Activated CD4-positive, alpha-beta T cell treated with anti-CD3 and anti-CD28 coated beads, Interleukin-2, amount 10 ng/mL, durations not matched to agents 7 days and 5 days (primary cell): ENCODE results near the gene UBQLN1. TPM values are rescaled to one million over a fixed set of nuclear protein-coding genes. Genes with fewer than 3 reads are reported as not detected.
A peak's percentile ranks its signal among the peaks of the same experiment; 100 is the strongest.

ENCODE experiments used
- CTCF ChIA-PET: fragments of 350-600 bp; sonication (Branson Sonifier 250); formaldehyde crosslinking; loops from one replicate; lab custom pipeline; 2021; ENCODE audit warnings: antibody characterized with exemption; lab: Charles Lee
- POLR2A ChIA-PET: fragments of 350-600 bp; sonication (Branson Sonifier 250); formaldehyde crosslinking; loops from one replicate; lab custom pipeline; 2021; ENCODE audit warnings: antibody characterized with exemption; lab: Charles Lee
- DNase-seq: peaks from one replicate; pipeline ENCODE4 v3.0.0-alpha.2; 2020
- H3K27ac Mint-ChIP-seq: one replicate; pipeline ENCODE4 v1.8.0; 2021; ENCODE audit warnings: mild to moderate bottlenecking, moderate library complexity, mixed read lengths
- H3K27me3 Mint-ChIP-seq: one replicate; pipeline ENCODE4 v1.8.0; 2021; ENCODE audit warnings: mixed read lengths
- H3K36me3 Mint-ChIP-seq: one replicate; pipeline ENCODE4 v1.8.0; 2021; ENCODE audit warnings: low read depth, mixed read lengths
- H3K4me1 Mint-ChIP-seq: one replicate; pipeline ENCODE4 v1.8.0; 2021; ENCODE audit warnings: mixed read lengths
- H3K4me3 Mint-ChIP-seq: one replicate; pipeline ENCODE4 v1.8.0; 2021; ENCODE audit warnings: mild to moderate bottlenecking, moderate library complexity, mixed read lengths
- H3K9me3 Mint-ChIP-seq: one replicate; pipeline ENCODE4 v1.8.0; 2021; ENCODE audit warnings: mixed read lengths
- total RNA-seq, 2 experiments: library from RNA; stranded (reverse); gene quantifications; one replicate each; pipeline ENCODE4 v1.2.3, GENCODE V29; 2021

UBQLN1 gene
- total RNA-seq, 2 experiments from 2014 or later, result 95.7 to 110 TPM

DNA sequence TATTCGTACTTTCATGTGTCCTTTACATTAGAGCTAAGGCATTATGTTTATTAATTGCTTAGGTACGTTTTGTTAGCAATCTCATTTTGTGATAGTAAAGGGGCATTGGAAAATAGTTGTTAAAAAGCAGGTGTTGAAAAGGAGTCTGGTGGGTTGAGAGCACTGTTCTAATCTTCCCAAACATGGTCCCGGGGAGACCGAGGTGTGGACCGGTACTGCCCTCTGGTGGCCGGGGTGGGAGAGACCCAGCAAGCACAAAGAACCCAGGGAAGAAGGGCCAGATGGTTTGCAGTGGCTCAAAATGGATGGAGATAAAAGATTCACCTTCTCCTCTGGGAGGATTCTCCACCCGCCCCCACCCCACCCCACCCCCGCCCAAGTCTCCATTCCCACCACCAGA, 58.7 kb downstream of the UBQLN1 start:
- peaks cover 22% of the 10 kb centered on the region for H3K36me3 Mint-ChIP-seq
- no peak overlapping the region for H3K4me3 Mint-ChIP-seq
- DNase-seq, result peak; percentile 72
- no peak overlapping the region for H3K27ac Mint-ChIP-seq
- ChIA-PET CTCF (interaction anchor here (0.7 to 2.6 kb wide), 10 partner anchors 12 to 371 kb away, joined by 3 to 11 read pairs (median 4); partner anchors contain the start of gene KIF27), POLR2A (no interaction called here)
- H3K27me3 Mint-ChIP-seq, result no peaks in the 10 kb centered on the region
- H3K9me3 Mint-ChIP-seq, result no peaks in the 10 kb centered on the region
- H3K4me1 Mint-ChIP-seq, result peaks cover 5% of the 10 kb centered on the region

DNA sequence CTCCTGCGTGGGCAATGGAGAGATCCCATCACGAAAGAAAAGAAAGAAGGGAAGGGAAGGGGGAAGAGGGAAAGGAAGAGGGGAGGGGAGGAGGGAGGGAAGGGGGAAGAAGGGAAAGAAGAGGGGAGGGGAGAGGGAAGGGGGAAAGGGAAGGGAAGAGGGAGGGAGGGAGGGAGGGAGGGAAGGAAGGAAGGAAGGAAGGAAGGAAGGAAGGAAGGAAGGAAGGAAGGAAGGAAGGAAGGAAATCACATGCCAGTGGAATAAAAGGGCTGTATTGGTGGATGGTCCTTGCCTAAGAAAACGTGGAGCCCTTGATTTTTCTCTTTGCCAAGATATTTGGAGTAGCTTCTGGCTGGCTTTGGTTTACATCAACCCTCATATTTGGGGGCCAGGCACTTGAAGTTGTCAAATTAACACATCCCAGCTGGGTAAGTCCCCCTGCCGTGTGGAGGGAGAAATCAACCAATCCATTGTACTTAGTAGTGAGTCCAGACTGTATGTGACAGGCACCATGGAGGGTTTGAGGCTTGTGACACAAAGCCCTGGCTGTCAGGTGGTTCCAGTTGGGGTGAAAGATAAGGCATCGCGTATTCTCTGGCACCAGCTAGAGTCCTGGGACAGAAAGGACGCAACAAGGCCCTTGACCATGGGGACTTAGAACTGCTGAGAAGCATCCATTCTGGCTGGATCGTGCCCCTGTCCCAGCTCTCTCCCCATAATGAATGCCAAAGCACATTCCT, 61.1 kb downstream of the UBQLN1 start:
- Mint-ChIP-seq H3K4me3 (no peak overlapping the region), H3K27me3 (no peaks in the 10 kb centered on the region), H3K27ac (peak overlapping the region; percentile 2), H3K9me3 (no peaks in the 10 kb centered on the region), H3K4me1 (no peaks in the 10 kb centered on the region), H3K36me3 (peaks cover 6% of the 10 kb centered on the region)
- no peak for DNase-seq
- CTCF ChIA-PET, result interaction anchor here (0.6 to 1.1 kb wide), 3 partner anchors 12 to 312 kb away, joined by 3 read pairs; partner anchors contain the start of gene IDNK
- POLR2A ChIA-PET, result no interaction called here

DNA sequence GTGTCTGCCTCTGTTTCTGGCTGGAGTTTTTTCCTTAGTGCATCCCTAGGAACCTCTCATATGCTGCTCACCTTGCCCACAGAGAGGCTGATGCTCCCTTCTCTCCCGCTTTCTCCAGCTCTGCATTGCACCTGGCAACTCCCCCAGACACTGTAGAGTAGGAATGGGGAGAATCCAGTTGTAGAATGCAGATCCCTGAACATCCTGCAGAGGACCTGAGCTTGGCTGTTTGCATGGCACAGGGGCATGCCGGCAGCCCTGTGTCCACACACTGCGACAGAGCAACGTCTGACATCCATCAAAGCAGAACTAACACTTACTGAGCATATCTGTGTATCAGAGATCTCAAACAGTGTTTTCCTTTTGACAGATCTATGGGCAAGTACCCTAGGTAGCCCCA, 65.0 kb downstream of the UBQLN1 start:
- H3K9me3 Mint-ChIP-seq, result no peaks in the 10 kb centered on the region
- no peak overlapping the region for H3K4me3 Mint-ChIP-seq
- ChIA-PET CTCF (interaction anchor here (1.2 kb wide), 1 partner anchor 67 kb away, joined by 3 read pairs; no protein-coding TSS in a partner anchor), POLR2A (no interaction called here)
- H3K27me3 Mint-ChIP-seq, result no peaks in the 10 kb centered on the region
- no peak for DNase-seq
- no peaks in the 10 kb centered on the region for H3K4me1 Mint-ChIP-seq
- no peak overlapping the region for H3K27ac Mint-ChIP-seq
- H3K36me3 Mint-ChIP-seq, result no peaks in the 10 kb centered on the region

DNA sequence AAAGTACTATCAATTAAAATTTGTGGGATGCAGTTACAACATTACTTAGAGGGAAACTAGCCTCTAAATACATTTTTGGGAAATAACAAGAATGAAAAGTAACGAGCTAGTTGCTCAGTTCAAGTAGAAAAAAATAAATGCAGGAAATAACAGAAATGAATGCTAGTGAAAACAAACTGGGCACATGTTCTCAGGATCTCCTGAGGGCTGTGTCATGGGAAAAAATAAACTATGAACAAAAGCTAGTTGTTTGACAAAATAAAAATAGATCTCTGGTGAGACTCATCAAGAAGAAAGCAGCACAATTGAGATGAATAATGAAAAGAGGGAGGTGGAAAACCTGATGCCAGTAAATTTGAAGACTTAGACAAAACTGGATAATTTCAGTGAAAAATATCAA, 68.5 kb downstream of the UBQLN1 start:
- no peaks in the 10 kb centered on the region for H3K4me1 Mint-ChIP-seq
- no peak overlapping the region for H3K4me3 Mint-ChIP-seq
- ChIA-PET CTCF (interaction anchor here (0.7 to 1.5 kb wide), 2 partner anchors 8 to 16 kb away, joined by 3 to 6 read pairs; partner anchors contain the start of gene IDNK), POLR2A (interaction anchor here (0.6 kb wide), 1 partner anchor 77 kb away, joined by 3 read pairs; no protein-coding TSS in a partner anchor)
- no peaks in the 10 kb centered on the region for H3K9me3 Mint-ChIP-seq
- H3K27me3 Mint-ChIP-seq, result no peaks in the 10 kb centered on the region
- no peak for DNase-seq
- H3K27ac Mint-ChIP-seq, result no peak overlapping the region
- no peaks in the 10 kb centered on the region for H3K36me3 Mint-ChIP-seq

DNA sequence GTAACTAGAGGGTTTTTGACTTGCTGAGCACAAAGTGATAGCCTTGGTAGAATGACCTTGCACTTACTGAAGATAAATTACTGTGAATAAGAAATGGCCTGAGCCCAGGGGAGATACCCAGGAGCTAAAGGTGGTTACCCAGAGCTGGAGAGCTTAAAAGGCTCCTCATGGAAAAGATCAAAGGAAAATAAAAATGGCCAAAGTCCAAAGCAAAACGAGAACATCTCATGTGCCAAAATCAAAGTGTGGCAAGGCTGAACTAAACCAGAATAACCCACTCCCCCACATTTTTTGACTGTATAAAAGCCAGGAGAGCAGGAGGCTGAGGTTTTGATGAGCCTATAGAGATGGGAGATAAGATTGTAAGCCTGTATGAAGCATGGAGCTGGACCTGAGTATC, 70.4 kb downstream of the UBQLN1 start:
- CTCF ChIA-PET, result interaction anchor here (1.1 to 2.5 kb wide), 2 partner anchors 12 to 303 kb away, joined by 3 to 11 read pairs; no protein-coding TSS in a partner anchor
- Mint-ChIP-seq H3K36me3 (peaks cover 2% of the 10 kb centered on the region), H3K4me1 (no peaks in the 10 kb centered on the region), H3K4me3 (no peak overlapping the region), H3K9me3 (no peaks in the 10 kb centered on the region), H3K27me3 (no peaks in the 10 kb centered on the region), H3K27ac (no peak overlapping the region)
- POLR2A ChIA-PET, result no interaction called here
- no peak for DNase-seq

DNA sequence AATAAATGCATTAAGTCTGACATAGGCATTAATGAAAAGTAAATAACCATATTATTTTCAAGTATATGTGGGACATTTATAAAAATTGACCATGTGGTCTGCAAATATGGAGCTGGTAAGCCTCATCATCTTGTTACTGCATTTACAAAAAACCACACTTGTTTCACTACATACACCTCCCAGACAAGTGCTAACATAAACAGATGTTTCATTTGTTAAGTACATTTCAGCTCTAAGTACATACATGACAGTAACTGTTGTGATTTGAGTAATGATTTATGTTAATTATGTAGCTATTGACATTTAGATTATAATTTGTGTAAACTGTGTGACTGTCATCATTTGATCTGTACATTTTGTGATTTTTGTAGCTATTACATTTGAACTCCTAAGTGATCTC, 70.9 kb downstream of the UBQLN1 start:
- CTCF ChIA-PET, result interaction anchor here (0.6 to 2.5 kb wide), 3 partner anchors 12 to 712 kb away, joined by 3 to 11 read pairs (median 5); no protein-coding TSS in a partner anchor
- H3K4me3 Mint-ChIP-seq, result no peak overlapping the region
- no peaks in the 10 kb centered on the region for H3K27me3 Mint-ChIP-seq
- H3K36me3 Mint-ChIP-seq, result peaks cover 7% of the 10 kb centered on the region
- H3K4me1 Mint-ChIP-seq, result no peaks in the 10 kb centered on the region
- no peak overlapping the region for H3K27ac Mint-ChIP-seq
- H3K9me3 Mint-ChIP-seq, result no peaks in the 10 kb centered on the region
- POLR2A ChIA-PET, result no interaction called here
- DNase-seq, result no peak

DNA sequence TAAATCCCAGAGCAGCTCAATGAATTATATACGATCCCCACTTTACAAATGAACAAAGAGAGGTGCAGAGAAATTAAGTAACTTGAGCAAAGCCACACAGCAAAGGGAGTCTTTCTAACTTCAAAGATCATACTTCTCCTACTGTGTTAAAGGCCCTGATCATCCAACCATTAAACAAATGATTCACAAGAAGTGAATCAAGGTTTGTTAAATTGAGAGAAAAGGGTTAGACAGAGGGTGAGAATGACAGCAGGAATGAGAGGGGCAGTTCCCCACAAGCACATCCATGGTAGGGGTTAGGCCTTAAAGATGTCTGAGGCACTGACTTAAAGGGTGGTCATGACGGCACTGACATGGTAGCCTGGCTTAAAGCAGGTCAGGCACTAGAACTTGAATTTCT, 74.1 kb downstream of the UBQLN1 start:
- POLR2A ChIA-PET, result no interaction called here
- Mint-ChIP-seq H3K27me3 (no peaks in the 10 kb centered on the region), H3K27ac (no peak overlapping the region), H3K9me3 (no peaks in the 10 kb centered on the region), H3K4me3 (no peak overlapping the region), H3K36me3 (peaks cover 11% of the 10 kb centered on the region), H3K4me1 (no peaks in the 10 kb centered on the region)
- CTCF ChIA-PET, result interaction anchor here (0.8 kb wide), 1 partner anchor 11 kb away, joined by 3 read pairs; the partner anchor contains the start of gene IDNK
- DNase-seq, result no peak

DNA sequence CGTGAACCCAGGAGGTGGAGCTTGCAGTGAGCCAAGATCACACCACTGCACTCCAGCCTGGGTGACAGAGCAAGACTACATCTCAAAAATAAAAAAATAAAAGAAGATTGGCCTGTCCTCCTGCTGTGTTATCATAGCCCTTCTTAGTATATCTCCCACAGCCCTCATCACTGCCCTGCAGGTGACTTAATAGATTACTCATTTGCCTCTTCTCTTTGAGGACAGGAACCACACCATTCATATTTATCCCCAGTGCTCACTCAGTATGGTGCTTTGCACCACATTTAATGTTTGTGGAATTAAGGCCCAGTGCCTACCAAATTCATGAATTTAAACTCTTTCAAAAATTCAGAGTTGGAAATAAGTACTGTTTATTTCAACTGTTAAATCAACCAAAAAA, 74.5 kb downstream of the UBQLN1 start:
- Mint-ChIP-seq H3K4me1 (no peaks in the 10 kb centered on the region), H3K9me3 (no peaks in the 10 kb centered on the region), H3K36me3 (peaks cover 11% of the 10 kb centered on the region), H3K27me3 (no peaks in the 10 kb centered on the region), H3K4me3 (no peak overlapping the region), H3K27ac (no peak overlapping the region)
- ChIA-PET CTCF (interaction anchor here (1.2 kb wide), 1 partner anchor 8 kb away, joined by 3 read pairs; no protein-coding TSS in a partner anchor), POLR2A (no interaction called here)
- DNase-seq, result no peak

DNA sequence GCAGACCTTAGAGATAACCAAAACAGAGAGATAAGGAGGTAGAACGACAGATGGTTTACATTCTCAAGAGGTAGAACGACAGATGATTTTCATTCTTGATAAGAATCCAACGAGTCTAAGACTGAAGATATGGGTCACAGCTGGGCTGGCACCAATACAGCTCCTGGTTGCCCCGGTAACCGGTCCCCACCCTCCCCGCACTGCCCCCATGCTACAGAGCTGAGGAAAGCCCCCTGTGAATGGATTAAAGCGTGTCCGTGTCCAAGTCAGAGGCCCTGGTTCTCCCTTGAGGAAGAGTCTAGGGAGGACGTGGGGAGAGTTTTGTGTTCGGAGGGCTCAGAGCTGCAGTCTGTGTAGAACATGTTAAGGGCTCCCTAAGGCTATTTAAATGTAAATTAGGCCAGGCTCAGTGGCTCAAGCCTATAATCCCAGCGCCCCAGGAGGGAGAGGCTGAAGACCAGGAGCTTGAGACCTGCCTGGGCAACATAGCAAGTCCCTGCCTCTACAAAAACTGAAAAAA, 76.8 kb downstream of the UBQLN1 start:
- ChIA-PET POLR2A (no interaction called here), CTCF (interaction anchor here (2.0 kb wide), 1 partner anchor 9 kb away, joined by 6 read pairs; no protein-coding TSS in a partner anchor)
- Mint-ChIP-seq H3K4me1 (peaks cover 1% of the 10 kb centered on the region), H3K27me3 (no peaks in the 10 kb centered on the region), H3K4me3 (no peak overlapping the region), H3K27ac (no peak overlapping the region), H3K9me3 (no peaks in the 10 kb centered on the region), H3K36me3 (peaks cover 20% of the 10 kb centered on the region)
- DNase-seq, result no peak

DNA sequence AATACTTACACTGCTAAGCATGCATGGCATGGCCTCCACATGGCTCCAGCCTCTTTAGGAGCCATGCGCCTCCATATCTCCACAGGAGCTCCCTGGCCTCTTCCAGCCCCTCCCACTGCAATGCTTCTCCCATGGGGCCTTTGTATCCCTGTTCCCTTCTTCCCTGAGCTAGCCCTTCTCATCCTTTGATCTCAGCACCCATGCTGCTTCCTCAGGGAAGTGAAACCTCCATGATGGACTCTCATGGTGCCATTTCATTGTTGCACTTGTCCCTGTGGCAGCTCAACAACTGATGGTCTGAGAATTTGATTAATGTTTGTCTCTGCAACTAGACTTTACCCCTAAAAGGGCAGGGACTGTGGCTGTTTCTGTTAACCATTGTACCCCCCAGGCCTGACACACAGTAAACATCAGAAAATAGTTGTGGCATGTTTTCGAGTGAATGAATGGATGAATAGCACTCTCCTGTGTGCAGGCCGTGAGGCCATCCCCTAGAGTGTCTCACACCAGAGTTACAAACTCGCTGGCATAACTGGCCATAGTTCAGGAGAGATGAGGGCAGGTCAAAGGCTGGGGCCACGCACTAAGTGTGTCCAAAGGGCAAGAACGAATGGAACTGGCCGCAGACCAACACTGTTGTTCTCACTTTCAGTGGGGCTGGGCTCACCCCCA, 78.2 kb downstream of the UBQLN1 start:
- peaks cover 10% of the 10 kb centered on the region for H3K4me1 Mint-ChIP-seq
- H3K9me3 Mint-ChIP-seq, result no peaks in the 10 kb centered on the region
- no peak for DNase-seq
- ChIA-PET POLR2A (no interaction called here), CTCF (interaction anchor here (1.7 to 2.0 kb wide), 3 partner anchors 9 to 11 kb away, joined by 4 to 6 read pairs (median 4); no protein-coding TSS in a partner anchor)
- H3K27me3 Mint-ChIP-seq, result no peaks in the 10 kb centered on the region
- peaks cover 26% of the 10 kb centered on the region for H3K36me3 Mint-ChIP-seq
- no peak overlapping the region for H3K27ac Mint-ChIP-seq
- no peak overlapping the region for H3K4me3 Mint-ChIP-seq

DNA sequence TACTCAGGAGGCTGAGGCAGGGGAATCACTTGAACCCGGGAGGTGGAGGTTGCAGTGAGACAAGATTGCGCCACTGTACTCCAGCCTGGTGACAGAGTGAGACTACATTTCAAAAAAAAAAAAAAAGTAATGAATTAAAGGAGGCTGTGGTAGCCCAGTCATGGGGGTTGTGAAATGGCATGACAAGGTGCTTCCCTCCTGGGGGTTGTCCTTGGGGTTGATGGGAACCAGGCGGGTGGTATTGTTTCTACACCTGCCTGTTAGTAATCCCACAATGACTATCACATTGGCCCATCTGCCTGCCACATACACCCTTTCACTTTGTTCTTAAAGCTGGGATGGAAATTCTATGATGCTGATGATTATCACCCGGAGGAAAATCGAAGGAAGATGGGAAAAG, 79.2 kb downstream of the UBQLN1 start:
- ChIA-PET POLR2A (no interaction called here), CTCF (interaction anchor here (1.7 to 1.8 kb wide), 2 partner anchors 8 to 12 kb away, joined by 4 read pairs; no protein-coding TSS in a partner anchor)
- no peak overlapping the region for H3K27ac Mint-ChIP-seq
- no peak overlapping the region for H3K4me3 Mint-ChIP-seq
- H3K4me1 Mint-ChIP-seq, result peaks cover 21% of the 10 kb centered on the region
- H3K36me3 Mint-ChIP-seq, result peaks cover 27% of the 10 kb centered on the region
- no peaks in the 10 kb centered on the region for H3K27me3 Mint-ChIP-seq
- no peaks in the 10 kb centered on the region for H3K9me3 Mint-ChIP-seq
- no peak for DNase-seq

DNA sequence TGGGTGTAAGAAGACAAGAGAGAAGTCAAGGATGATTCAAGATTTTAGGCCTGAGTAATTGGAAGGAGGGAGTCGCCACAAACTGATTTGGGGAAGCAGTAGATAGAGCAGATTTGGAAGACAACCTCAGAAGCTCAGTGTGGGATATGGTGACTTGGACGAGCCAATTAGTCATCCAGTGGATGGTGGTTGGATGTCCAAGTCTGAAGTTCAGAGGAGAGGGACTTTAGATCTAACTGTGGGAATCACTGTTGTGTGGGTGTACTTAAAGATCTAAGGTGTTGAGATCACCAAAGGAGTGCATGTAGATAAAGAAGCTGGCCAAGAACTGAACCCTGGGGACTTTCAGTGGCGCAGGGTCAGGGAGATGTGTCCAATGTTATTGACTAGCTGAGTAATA, 82.6 kb downstream of the UBQLN1 start:
- H3K4me1 Mint-ChIP-seq, result peaks cover 36% of the 10 kb centered on the region
- no peaks in the 10 kb centered on the region for H3K9me3 Mint-ChIP-seq
- DNase-seq, result no peak
- H3K27me3 Mint-ChIP-seq, result peaks cover 1% of the 10 kb centered on the region
- ChIA-PET CTCF (no interaction called here), POLR2A (no interaction called here)
- H3K4me3 Mint-ChIP-seq, result no peak overlapping the region
- peak overlapping the region; percentile 55 for H3K27ac Mint-ChIP-seq
- H3K36me3 Mint-ChIP-seq, result peaks cover 21% of the 10 kb centered on the region
